HepG2 (cell line): Measurements from ENCODE around the gene SNRPD1. TPM values are rescaled to one million over a fixed set of nuclear protein-coding genes. Genes with fewer than 3 reads are reported as not detected.

Experiments
- BCL6 ChIP-seq: IDR thresholded peaks from 2 replicates; pipeline ENCODE4 v1.6.1; 2016; ENCODE audit warnings: missing genetic modification reagents, missing compliant biosample characterization
- CENPX ChIP-seq: sonication (generic); formaldehyde crosslinking; IDR thresholded peaks from 2 replicates; pipeline ENCODE4 v1.9.0; 2021; ENCODE audit warnings: mild to moderate bottlenecking, missing genetic modification reagents, moderate library complexity
- HMG20A ChIP-seq: IDR thresholded peaks from 2 replicates; pipeline ENCODE4 v1.6.1; 2016; ENCODE audit warnings: borderline replicate concordance
- HNF4A ChIP-seq: sonication (generic); formaldehyde crosslinking; IDR thresholded peaks from 2 replicates; pipeline ENCODE4 v1.4.0; 2020; ENCODE audit warnings: missing genetic modification reagents
- HOXD1 ChIP-seq: sonication (generic); formaldehyde crosslinking; IDR thresholded peaks from 2 replicates; pipeline ENCODE4 v1.5.0; 2020; ENCODE audit warnings: missing genetic modification reagents
- LCORL ChIP-seq, 2 experiments: fragments of 450-650 bp in 1 of 2; sonication (generic) in 1 of 2; formaldehyde crosslinking in 1 of 2; IDR thresholded peaks; 2 replicates each; pipeline versions ENCODE4 v1.5.0 to v1.6.1; 2017 to 2020; ENCODE audit warnings: antibody characterized with exemption in 1 of 2, missing genetic modification reagents in 1 of 2
- NPAS2 ChIP-seq: sonication (generic); formaldehyde crosslinking; IDR thresholded peaks from 2 replicates; pipeline ENCODE4 v1.8.0; 2022; ENCODE audit warnings: mild to moderate bottlenecking, missing genetic modification reagents, borderline replicate concordance
- POLR2G ChIP-seq: fragments of 200-400 bp; formaldehyde crosslinking; IDR thresholded peaks from 2 replicates; pipeline ENCODE4 v1.6.1; 2018; ENCODE audit warnings: mild to moderate bottlenecking, low read depth, low read length, moderate library complexity
- RFXAP ChIP-seq: sonication (generic); formaldehyde crosslinking; IDR thresholded peaks from 2 replicates; pipeline ENCODE4 v1.4.0; 2020; ENCODE audit warnings: missing genetic modification reagents, borderline replicate concordance
- SCMH1 ChIP-seq: sonication (generic); formaldehyde crosslinking; IDR thresholded peaks from 2 replicates; pipeline ENCODE4 v1.9.0; 2021; ENCODE audit warnings: missing genetic modification reagents, mild to moderate bottlenecking, borderline replicate concordance
- SOX5 ChIP-seq: IDR thresholded peaks from 2 replicates; pipeline ENCODE4 v1.6.1; 2016; ENCODE audit warnings: borderline replicate concordance
- ZC3H13 ChIP-seq: sonication (generic); formaldehyde crosslinking; IDR thresholded peaks from 2 replicates; pipeline ENCODE4 v1.8.1; 2023; ENCODE audit warnings: mild to moderate bottlenecking, missing genetic modification reagents, moderate library complexity
- ZFP36 ChIP-seq: fragments of 150-350 bp; IDR thresholded peaks from 2 replicates; pipeline ENCODE4 v1.6.1; 2018; ENCODE audit warnings: borderline replicate concordance, low read length, low read depth; ENCODE audit not compliant: partially characterized antibody
- ZIK1 ChIP-seq: sonication (generic); formaldehyde crosslinking; IDR thresholded peaks from 2 replicates; pipeline ENCODE4 v1.5.0; 2020; ENCODE audit warnings: mild to moderate bottlenecking, low read depth, missing genetic modification reagents, borderline replicate concordance
- ZNF235 ChIP-seq: sonication (generic); formaldehyde crosslinking; IDR thresholded peaks from 2 replicates; pipeline ENCODE4 v1.8.1; 2023; ENCODE audit warnings: mild to moderate bottlenecking, missing genetic modification reagents, borderline replicate concordance
- ZNF441 ChIP-seq: sonication (generic); formaldehyde crosslinking; IDR thresholded peaks from 2 replicates; pipeline ENCODE4 v1.7.0; 2021; ENCODE audit warnings: missing genetic modification reagents, borderline replicate concordance
- ZNF563 ChIP-seq: sonication (generic); formaldehyde crosslinking; IDR thresholded peaks from 2 replicates; pipeline ENCODE4 v1.8.0; 2022; ENCODE audit warnings: mild to moderate bottlenecking, moderate library complexity, missing genetic modification reagents
- ZNF766 ChIP-seq: sonication (generic); formaldehyde crosslinking; IDR thresholded peaks from 2 replicates; pipeline ENCODE4 v1.5.0; 2020; ENCODE audit warnings: missing genetic modification reagents, borderline replicate concordance
- ZZZ3 ChIP-seq: sonication (generic); formaldehyde crosslinking; IDR thresholded peaks from 2 replicates; pipeline ENCODE4 v1.4.0; 2020; ENCODE audit warnings: missing genetic modification reagents, mild to moderate bottlenecking, borderline replicate concordance
- polyA plus RNA-seq, 8 experiments: library from polyadenylated mRNA; depleted of rRNA in 3 of 8; stranded (reverse) in 7 of 8; unstranded in 1 of 8; fragments of >200 nt; fragmentation: Illumina TruSeq in 4 of 8; extraction: Trizol in 4 of 8; gene quantifications; 2 replicates each; pipeline versions ENCODE4 v1.2.1 to v1.2.3, GENCODE V29; 2011 to 2016; ENCODE audit warnings: low read depth in 4 of 8, missing spikeins in 1 of 8, mixed read lengths in 1 of 8; ENCODE audit not compliant: insufficient read depth in 1 of 8
- total RNA-seq, 5 experiments: library from RNA; depleted of rRNA; stranded (reverse); fragments of >200 nt; fragmentation: Illumina TruSeq; extraction: Trizol; gene quantifications; 2 replicates each; pipeline ENCODE4 v1.2.3, GENCODE V29; 2016; ENCODE audit warnings: low read depth in 1 of 5
- TF ChIP-seq, protein P1 (sequence below): sonication (generic); formaldehyde crosslinking; IDR thresholded peaks from 2 replicates; pipeline ENCODE4 v1.8.1; 2023; ENCODE audit warnings: mild to moderate bottlenecking, missing genetic modification reagents
- TF ChIP-seq, protein P2 (sequence below): sonication (generic); formaldehyde crosslinking; IDR thresholded peaks from 2 replicates; pipeline ENCODE4 v1.5.1; 2020; ENCODE audit warnings: mild to moderate bottlenecking, missing genetic modification reagents

Gene SNRPD1
- total and polyA plus RNA-seq, 2 of the 13 experiments (the other 11 are each of a cell fraction or from before 2014, with no cell fraction given): 22.7 to 275 TPM

GRCh38 chr18:21600526-21601410 is 11.3 kb upstream of the SNRPD1 start, which contains the start of gene ESCO1 (continued):
- TF ChIP-seq POLR2G (peak; percentile 92), ZNF766 (CRISPR knock-in tag) (peak; percentile 84; the same call in 1 of the 2 replicates), HNF4A (CRISPR knock-in tag) (peak; percentile 34), RFXAP (CRISPR knock-in tag) (peak; percentile 92), HOXD1 (CRISPR knock-in tag) (peak; percentile 89), ZFP36 (no peak), HMG20A (CRISPR knock-in tag) (peak; percentile 42; the same call in 1 of the 2 replicates), ZZZ3 (peak; percentile 78; the same call in 1 of the 2 replicates), ZNF563 (CRISPR knock-in tag) (peak; percentile 84), SOX5 (CRISPR knock-in tag) (peak; percentile 68), LCORL (IDR thresholded peaks at IDR 0.05) (no peak), LCORL (CRISPR knock-in tag; IDR thresholded peaks at IDR 0.05) (peak; percentile 51; the same call in 1 of the 2 replicates), BCL6 (CRISPR knock-in tag) (peak; percentile 91), NPAS2 (no peak), ZIK1 (CRISPR knock-in tag) (peak; percentile 88; the same call in 1 of the 2 replicates), ZNF235 (CRISPR knock-in tag) (no peak; the same call in 1 of the 2 replicates), ZNF441 (CRISPR knock-in tag) (peak; percentile 86; the same call in 1 of the 2 replicates), SCMH1 (CRISPR knock-in tag) (no peak), ZC3H13 (CRISPR knock-in tag) (peak; percentile 90; the same call in 1 of the 2 replicates), CENPX (CRISPR knock-in tag) (no peak)
- TF ChIP-seq, protein P1, sequence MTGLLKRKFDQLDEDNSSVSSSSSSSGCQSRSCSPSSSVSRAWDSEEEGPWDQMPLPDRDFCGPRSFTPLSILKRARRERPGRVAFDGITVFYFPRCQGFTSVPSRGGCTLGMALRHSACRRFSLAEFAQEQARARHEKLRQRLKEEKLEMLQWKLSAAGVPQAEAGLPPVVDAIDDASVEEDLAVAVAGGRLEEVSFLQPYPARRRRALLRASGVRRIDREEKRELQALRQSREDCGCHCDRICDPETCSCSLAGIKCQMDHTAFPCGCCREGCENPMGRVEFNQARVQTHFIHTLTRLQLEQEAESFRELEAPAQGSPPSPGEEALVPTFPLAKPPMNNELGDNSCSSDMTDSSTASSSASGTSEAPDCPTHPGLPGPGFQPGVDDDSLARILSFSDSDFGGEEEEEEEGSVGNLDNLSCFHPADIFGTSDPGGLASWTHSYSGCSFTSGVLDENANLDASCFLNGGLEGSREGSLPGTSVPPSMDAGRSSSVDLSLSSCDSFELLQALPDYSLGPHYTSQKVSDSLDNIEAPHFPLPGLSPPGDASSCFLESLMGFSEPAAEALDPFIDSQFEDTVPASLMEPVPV (CRISPR knock-in tag): peak; percentile 83; the same call in 1 of the 2 replicates
- TF ChIP-seq, protein P2, sequence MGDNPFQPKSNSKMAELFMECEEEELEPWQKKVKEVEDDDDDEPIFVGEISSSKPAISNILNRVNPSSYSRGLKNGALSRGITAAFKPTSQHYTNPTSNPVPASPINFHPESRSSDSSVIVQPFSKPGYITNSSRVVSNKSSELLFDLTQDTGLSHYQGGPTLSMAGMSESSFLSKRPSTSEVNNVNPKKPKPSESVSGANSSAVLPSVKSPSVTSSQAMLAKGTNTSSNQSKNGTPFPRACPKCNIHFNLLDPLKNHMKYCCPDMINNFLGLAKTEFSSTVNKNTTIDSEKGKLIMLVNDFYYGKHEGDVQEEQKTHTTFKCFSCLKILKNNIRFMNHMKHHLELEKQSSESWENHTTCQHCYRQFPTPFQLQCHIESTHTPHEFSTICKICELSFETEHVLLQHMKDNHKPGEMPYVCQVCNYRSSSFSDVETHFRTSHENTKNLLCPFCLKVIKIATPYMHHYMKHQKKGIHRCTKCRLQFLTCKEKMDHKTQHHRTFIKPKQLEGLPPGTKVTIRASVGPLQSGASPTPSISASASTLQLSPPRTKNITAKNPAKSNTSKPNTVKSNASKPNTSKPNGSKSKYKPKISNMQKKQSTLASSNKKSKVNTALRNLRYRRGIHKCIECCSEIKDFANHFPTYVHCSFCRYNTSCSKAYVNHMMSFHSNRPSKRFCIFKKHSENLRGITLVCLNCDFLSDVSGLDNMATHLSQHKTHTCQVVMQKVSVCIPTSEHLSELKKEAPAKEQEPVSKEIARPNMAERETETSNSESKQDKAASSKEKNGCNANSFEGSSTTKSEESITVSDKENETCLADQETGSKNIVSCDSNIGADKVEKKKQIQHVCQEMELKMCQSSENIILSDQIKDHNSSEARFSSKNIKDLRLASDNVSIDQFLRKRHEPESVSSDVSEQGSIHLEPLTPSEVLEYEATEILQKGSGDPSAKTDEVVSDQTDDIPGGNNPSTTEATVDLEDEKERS (CRISPR knock-in tag): peak; percentile 98
